WTC11 (cell line): ENCODE measurements around the gene SAMD9.

Experiments
- CTCF ChIP-seq: fragments of 200-600 bp; IDR thresholded peaks from 2 replicates; pipeline ENCODE4 v1.8.0; 2022; ENCODE audit warnings: antibody characterized with exemption
- SP1 ChIP-seq: sonication (generic); formaldehyde crosslinking; conservative IDR thresholded peaks from 2 replicates; pipeline ENCODE4 v1.8.1; 2022; ENCODE audit warnings: missing genetic modification reagents

GRCh38 chr7:93060865-93061264 lies 56.9 kb downstream of the SAMD9 start:
- TF ChIP-seq CTCF (no peak), SP1 (no peak)
